Measurements from ENCODE around the gene MYLK. TPM values are rescaled to one million over a fixed set of nuclear protein-coding genes. Genes with fewer than 3 reads are reported as not detected.
A peak's percentile ranks its signal among the peaks of the same experiment; 100 is the strongest.

The MYLK gene
- total RNA-seq, 1 experiment from 2014 or later: 3.1 TPM

DNA sequence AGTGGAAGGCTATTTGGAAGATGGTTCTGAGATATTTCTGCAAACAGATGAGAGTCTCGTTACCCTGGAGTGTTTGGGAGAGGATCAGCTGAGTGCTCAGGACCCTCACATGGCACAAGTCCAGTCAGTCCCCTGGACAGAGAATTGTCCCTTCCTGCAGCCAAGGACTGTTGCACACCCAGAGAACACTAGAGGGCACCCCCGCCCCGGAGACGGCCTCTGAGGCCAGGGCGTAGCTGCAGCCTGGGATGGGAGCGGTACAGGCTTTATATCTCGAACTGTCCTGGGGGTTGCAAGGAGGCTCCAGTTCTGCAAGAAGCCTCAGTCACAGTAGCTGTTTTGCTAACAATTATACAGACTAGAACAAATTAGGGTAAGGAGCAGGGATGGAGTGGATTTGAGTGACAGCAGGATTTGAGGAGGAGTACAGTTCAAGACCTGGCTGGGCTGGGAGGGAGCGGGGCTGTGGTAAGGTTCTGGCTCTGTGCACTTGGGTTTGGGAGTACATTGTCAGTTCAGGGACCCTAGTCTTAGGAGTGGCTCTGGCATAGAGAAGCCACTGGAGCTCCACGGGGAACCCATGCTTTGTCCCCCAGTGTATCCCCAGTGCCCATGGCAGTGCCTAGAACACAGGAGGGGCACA, 231.7 kb downstream of the MYLK start:
- Histone ChIP-seq H3K4me3 (ENCODE audit: insufficient read depth, low read depth, low read length) (no peak overlapping the region), H3K27me3 (ENCODE audit: control insufficient read depth, insufficient read depth, low read length) (no peaks in the 10 kb centered on the region), H3K36me3 (replicated peaks; ENCODE audit: control insufficient read depth, insufficient read depth, low read length) (no peaks in the 10 kb centered on the region)
- DNase-seq: peak; percentile 93

DNA sequence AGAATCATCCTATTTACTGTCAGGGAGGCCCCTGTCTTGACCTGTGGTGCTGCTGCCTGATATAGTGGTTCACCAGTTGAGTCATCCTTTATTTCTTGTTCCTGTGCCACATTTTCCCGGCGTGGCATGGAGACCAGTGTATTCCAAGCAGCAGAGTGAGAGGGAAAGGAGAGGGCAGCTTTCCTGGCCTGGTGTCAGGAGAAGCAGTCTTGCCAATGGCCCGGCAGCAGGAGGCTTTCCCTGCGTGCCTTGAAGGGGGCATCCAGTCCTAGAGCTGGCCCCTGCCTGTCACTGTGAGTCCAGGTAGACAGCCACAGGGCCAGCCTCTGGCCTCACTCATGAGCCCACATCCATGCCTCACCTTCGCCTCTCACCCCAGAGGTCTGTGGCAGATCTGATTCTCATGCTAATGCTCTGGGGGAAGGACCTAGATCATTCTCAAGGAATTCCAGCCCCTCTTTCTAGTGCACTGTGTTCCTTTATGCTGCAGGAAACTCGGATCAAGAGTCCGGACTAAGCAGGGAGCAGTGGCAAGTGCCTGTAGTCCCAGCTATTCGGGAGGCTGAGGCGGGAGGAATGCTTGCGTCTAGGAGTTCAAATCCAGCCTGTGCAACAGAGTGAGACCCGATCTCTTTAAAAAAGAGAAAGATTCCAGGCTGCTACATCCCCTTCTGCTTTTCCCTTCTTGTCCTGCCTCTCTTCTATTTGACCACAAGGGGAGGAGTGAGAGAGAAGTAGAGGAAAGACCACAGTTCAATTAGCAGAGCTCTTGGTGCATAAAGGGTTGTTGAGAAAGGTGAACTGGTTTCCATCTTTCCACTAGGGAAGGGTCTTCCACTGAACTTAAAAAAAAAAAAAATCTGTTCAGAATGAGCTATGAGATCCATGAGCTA, 232.4 kb downstream of the MYLK start:
- Histone ChIP-seq H3K4me3 (ENCODE audit: insufficient read depth, low read depth, low read length) (no peak overlapping the region), H3K27me3 (ENCODE audit: control insufficient read depth, insufficient read depth, low read length) (no peaks in the 10 kb centered on the region), H3K36me3 (replicated peaks; ENCODE audit: control insufficient read depth, insufficient read depth, low read length) (no peaks in the 10 kb centered on the region)
- peak; percentile 71 for DNase-seq

- no peaks in the 10 kb centered on the region for H3K36me3 ChIP-seq (replicated peaks; ENCODE audit: control insufficient read depth, insufficient read depth, low read length)
- H3K4me3 ChIP-seq (ENCODE audit: insufficient read depth, low read depth, low read length): no peak overlapping the region
- no peaks in the 10 kb centered on the region for H3K27me3 ChIP-seq (ENCODE audit: control insufficient read depth, insufficient read depth, low read length)
- no peak for DNase-seq
Observed at GRCh38 chr3:123650101-123650500, 234.0 kb downstream of the MYLK start.

GRCh38 chr3:123648696-123649405, 235.3 kb downstream of the MYLK start:
- no peaks in the 10 kb centered on the region for H3K27me3 ChIP-seq (ENCODE audit: control insufficient read depth, insufficient read depth, low read length)
- H3K36me3 ChIP-seq (replicated peaks; ENCODE audit: control insufficient read depth, insufficient read depth, low read length): no peaks in the 10 kb centered on the region
- H3K4me3 ChIP-seq (ENCODE audit: insufficient read depth, low read depth, low read length): no peak overlapping the region
- DNase-seq: no peak

GRCh38 chr3:123644358-123644757, 239.8 kb downstream of the MYLK start:
- H3K27me3 ChIP-seq (ENCODE audit: control insufficient read depth, insufficient read depth, low read length): no peaks in the 10 kb centered on the region
- H3K4me3 ChIP-seq (ENCODE audit: insufficient read depth, low read depth, low read length): no peak overlapping the region
- no peak for DNase-seq
- no peaks in the 10 kb centered on the region for H3K36me3 ChIP-seq (replicated peaks; ENCODE audit: control insufficient read depth, insufficient read depth, low read length)

DNA sequence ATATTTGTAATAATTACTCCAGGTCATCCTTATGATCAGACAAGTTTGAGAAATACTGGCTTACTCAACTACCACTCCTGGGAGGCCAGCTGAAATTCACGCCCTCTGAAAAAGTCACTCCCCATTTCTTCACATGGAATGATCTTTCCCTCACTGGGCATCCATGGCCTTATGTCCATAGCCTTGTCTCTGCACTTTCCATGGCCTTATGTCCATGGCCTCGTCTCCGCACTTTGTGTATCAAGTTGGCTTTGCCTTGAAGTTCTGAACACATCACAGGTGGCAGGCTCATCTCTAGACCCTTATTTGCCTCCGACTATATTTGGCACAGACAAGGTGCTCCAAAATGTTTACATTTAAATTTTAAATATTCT, 241.2 kb downstream of the MYLK start:
- Histone ChIP-seq H3K4me3 (ENCODE audit: insufficient read depth, low read depth, low read length) (no peak overlapping the region), H3K36me3 (replicated peaks; ENCODE audit: control insufficient read depth, insufficient read depth, low read length) (no peaks in the 10 kb centered on the region), H3K27me3 (ENCODE audit: control insufficient read depth, insufficient read depth, low read length) (no peaks in the 10 kb centered on the region)
- no peak for DNase-seq

DNA sequence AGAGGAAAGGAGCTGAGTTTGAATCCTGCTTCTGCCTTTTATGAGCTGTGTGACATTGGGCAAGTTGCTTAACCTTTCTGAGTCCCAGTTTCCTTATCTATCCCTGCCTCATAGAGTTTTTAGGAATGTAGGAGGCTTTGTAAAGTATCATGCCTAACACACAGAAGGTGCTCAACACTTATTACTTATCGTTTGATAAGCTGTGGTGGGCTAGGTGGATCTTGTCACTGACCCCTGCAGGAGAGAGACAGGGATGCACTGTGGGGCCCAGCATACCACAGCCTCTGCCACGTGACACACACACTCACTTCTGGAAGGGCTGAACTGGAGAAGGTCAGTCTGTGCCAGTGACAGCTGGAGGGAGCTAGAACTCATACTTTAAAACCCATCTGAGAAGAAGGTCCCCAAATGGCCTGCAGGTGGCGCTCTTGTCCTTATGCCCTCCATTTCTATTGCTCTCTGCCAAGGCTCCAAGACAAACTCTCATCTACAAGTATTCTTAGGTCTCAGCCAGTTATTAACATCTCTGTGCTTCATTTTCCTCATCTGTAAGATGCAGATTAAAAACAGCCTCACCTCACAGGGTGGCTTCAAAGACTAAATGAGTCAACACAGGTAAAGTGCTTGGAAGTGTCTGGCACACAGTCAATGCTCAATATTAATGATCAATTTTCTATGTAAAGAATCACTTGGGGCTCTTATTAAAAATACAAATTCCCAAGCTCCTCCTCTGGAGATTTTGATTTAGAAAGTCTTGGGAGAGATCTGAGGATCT, 241.8 kb downstream of the MYLK start:
- H3K4me3 ChIP-seq (ENCODE audit: insufficient read depth, low read depth, low read length): no peak overlapping the region
- no peaks in the 10 kb centered on the region for H3K27me3 ChIP-seq (ENCODE audit: control insufficient read depth, insufficient read depth, low read length)
- peak; percentile 91 for DNase-seq
- no peaks in the 10 kb centered on the region for H3K36me3 ChIP-seq (replicated peaks; ENCODE audit: control insufficient read depth, insufficient read depth, low read length)

DNA sequence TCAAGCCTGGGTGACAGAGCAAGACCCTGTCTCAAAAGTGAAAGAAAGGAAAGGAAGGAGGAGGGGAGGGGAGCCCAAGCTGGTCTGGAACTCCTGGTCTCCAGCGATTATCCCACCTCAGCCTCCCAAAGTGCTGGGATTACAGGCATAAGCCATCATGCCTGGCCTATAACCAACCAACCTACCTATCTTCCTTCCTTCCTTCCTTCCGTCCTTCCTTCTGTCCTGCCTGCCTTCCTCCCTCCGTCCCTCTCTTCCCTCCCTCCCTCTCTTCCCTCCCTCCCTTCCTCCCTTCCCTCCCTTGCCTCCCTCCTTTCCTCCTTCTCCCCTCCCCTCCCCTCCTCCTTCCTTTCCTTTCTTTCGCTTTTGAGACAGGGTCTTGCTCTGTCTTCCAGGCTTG, 242.6 kb downstream of the MYLK start:
- H3K27me3 ChIP-seq (ENCODE audit: control insufficient read depth, insufficient read depth, low read length): no peaks in the 10 kb centered on the region
- DNase-seq: no peak
- H3K4me3 ChIP-seq (ENCODE audit: insufficient read depth, low read depth, low read length): no peak overlapping the region
- no peaks in the 10 kb centered on the region for H3K36me3 ChIP-seq (replicated peaks; ENCODE audit: control insufficient read depth, insufficient read depth, low read length)

- Histone ChIP-seq H3K4me3 (ENCODE audit: insufficient read depth, low read depth, low read length) (no peak overlapping the region), H3K36me3 (replicated peaks; ENCODE audit: control insufficient read depth, insufficient read depth, low read length) (no peaks in the 10 kb centered on the region), H3K27me3 (ENCODE audit: control insufficient read depth, insufficient read depth, low read length) (no peaks in the 10 kb centered on the region)
- no peak for DNase-seq
Observed at GRCh38 chr3:123640740-123641462, 243.2 kb downstream of the MYLK start.

- H3K4me3 ChIP-seq (ENCODE audit: insufficient read depth, low read depth, low read length): no peak overlapping the region
- H3K36me3 ChIP-seq (replicated peaks; ENCODE audit: control insufficient read depth, insufficient read depth, low read length): no peaks in the 10 kb centered on the region
- DNase-seq: no peak
- no peaks in the 10 kb centered on the region for H3K27me3 ChIP-seq (ENCODE audit: control insufficient read depth, insufficient read depth, low read length)
Observed at GRCh38 chr3:123640311-123640710, 243.8 kb downstream of the MYLK start.

- Histone ChIP-seq H3K4me3 (ENCODE audit: insufficient read depth, low read depth, low read length) (no peak overlapping the region), H3K36me3 (replicated peaks; ENCODE audit: control insufficient read depth, insufficient read depth, low read length) (no peaks in the 10 kb centered on the region), H3K27me3 (ENCODE audit: control insufficient read depth, insufficient read depth, low read length) (no peaks in the 10 kb centered on the region)
- DNase-seq: no peak
Observed at GRCh38 chr3:123638936-123639689, 245.0 kb downstream of the MYLK start.

GRCh38 chr3:123637841-123638240, 246.3 kb downstream of the MYLK start:
- Histone ChIP-seq H3K4me3 (ENCODE audit: insufficient read depth, low read depth, low read length) (no peak overlapping the region), H3K27me3 (ENCODE audit: control insufficient read depth, insufficient read depth, low read length) (no peaks in the 10 kb centered on the region), H3K36me3 (replicated peaks; ENCODE audit: control insufficient read depth, insufficient read depth, low read length) (no peaks in the 10 kb centered on the region)
- DNase-seq: no peak

DNA sequence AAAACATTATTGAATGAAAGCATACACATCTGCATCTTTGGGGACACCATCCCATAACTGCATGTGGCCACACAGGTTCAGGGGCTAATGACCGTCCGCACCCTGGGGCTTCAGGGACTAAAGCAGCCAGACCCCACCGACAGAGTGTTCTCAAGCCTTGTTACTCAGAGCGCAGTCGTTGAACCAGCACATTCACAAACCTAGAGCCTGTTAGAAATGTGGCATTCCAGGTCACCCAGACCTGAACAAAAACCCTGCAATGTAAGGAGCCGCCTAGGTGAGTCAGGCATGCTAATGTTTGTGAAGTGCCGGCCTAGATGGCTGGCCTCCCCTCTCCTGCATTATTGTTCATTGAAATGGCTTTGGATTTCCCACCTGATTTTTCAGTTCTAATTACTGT, 247.0 kb downstream of the MYLK start:
- no peaks in the 10 kb centered on the region for H3K27me3 ChIP-seq (ENCODE audit: control insufficient read depth, insufficient read depth, low read length)
- no peaks in the 10 kb centered on the region for H3K36me3 ChIP-seq (replicated peaks; ENCODE audit: control insufficient read depth, insufficient read depth, low read length)
- no peak overlapping the region for H3K4me3 ChIP-seq (ENCODE audit: insufficient read depth, low read depth, low read length)
- peak; percentile 58 for DNase-seq
